Eye (tissue), 1 donor: ENCODE data around the gene GABRE.

ENCODE experiments used
- DNase-seq: peaks from one replicate; pipeline ENCODE4 v3.0.0-alpha.2; 2015

Gene GABRE, protein sequence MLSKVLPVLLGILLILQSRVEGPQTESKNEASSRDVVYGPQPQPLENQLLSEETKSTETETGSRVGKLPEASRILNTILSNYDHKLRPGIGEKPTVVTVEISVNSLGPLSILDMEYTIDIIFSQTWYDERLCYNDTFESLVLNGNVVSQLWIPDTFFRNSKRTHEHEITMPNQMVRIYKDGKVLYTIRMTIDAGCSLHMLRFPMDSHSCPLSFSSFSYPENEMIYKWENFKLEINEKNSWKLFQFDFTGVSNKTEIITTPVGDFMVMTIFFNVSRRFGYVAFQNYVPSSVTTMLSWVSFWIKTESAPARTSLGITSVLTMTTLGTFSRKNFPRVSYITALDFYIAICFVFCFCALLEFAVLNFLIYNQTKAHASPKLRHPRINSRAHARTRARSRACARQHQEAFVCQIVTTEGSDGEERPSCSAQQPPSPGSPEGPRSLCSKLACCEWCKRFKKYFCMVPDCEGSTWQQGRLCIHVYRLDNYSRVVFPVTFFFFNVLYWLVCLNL

DNA sequence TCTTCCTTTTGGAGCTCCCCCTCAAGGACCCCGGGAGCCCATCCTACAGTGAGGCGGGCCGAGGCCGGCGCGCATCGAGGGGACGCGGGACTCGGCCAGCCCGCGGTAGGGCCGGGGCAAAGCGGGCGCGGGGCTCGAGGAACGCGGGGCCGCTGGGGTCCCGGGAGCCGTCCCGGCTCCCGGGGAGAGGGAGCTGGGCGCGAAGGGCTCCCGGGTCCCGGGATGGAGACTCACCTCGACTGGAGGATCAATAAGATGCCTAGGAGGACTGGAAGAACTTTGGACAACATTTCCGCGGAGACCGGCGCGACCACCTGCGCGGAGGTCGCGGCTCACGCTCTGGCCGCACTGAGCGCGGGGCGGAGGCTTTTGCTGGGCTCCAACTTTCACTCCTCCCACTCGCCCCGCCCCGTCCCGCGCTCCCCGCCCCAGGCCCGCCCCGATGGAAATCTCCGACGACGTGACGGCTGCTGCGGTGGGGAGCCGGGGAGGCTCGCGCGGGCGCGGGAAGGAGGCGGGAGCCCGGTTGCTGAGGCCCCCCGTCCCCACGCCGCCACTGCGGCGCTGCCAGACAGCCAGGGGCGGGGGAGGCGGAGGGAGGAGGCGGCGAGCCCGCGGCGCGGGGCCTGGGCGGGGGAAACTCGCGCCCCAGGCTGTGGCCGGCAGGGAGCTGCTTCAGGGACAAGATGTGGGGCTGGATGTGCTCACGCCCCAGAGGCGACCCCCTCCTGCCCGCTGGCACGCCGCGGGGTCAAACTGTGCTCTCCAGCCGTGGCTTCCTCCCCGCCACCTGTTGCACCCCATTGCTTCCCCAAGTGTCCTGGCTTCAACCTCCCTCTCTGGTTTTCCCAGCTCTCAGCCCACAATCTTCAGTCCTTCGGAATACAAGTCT lies at the start of gene GABRE:
Gene GABRE, minus strand, starts transcription at position 341 of the 892 bp plus-strand sequence. Its CDS starts 51 bp downstream, at position 290.
- peak; percentile 77 for DNase-seq

DNA sequence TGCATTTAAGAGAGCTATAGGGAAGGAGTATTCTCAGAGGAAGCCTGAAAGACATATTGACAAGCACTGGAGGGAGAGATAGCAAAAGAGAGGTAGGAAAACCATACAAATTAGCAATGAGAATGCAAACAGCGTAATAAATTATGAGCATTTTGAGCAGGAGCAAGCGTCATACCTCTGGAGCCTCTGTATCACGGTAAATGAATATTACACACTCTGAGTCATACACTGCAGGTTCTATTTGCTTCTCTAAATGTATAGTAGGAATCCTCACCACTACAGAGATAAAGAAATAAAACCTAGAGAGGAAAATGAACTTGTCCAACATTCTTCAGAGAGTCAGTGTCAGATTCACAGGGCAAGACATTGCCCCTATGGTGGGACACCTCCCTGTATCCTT lies 46.4 kb upstream of the GABRE start:
- DNase-seq, result no peak

DNA sequence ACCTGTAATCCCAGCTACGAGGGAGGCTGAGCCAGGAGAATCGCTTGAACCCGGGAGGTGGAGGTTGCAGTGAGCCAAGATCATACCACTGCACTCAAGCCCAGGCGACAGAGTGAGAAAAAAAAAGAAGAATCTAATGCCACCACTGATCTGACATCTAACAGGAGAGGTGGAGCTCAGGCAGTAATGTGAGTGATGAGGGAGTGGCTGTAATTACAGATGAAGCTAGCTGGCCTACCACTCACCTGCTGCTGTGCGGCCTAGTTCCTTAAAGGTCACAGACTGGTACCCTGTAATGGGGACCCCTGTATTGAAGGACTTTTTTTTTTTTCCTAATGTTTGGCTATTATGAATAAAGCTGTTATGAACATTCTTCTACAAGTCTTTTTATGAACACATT lies 25.3 kb upstream of the GABRE start:
- no peak for DNase-seq

DNA sequence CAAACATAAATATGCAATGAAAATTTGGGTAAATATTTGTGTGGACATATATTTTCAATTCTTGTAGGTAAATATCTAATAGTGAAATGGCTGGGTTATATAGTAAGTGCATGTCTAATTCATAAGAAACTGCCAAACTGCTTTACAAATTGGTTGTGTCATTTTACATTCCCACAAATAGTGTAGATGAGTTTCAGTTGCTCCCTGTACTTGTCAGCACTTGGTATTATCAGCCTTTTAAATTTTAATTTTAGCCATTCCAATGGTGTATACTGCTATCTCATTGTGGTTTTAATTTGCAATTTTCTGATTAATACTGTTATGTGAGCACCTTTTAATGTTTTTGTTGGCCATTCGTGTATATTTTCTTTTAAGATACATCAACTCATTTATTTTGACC lies 23.1 kb upstream of the GABRE start:
- DNase-seq, result no peak

DNA sequence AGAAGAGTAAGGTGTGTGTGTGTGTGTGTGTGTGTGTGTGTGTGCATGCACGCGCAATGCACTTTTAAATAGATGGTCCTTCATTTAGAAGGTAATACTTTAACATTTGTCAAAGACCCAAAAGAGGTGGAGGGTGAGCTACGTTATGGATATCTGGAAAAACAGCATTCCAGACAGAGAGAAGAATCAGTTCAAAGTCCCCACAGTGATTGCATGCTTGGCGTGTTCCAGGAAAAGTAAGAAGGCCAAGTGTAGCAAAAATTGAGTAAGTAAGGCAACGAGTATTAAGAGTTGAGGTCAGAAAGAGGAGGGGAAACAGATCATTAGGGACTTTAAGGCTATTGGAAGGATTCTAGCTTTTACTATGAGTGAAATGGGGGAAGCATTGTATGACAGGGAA lies 21.9 kb upstream of the GABRE start:
- no peak for DNase-seq

DNA sequence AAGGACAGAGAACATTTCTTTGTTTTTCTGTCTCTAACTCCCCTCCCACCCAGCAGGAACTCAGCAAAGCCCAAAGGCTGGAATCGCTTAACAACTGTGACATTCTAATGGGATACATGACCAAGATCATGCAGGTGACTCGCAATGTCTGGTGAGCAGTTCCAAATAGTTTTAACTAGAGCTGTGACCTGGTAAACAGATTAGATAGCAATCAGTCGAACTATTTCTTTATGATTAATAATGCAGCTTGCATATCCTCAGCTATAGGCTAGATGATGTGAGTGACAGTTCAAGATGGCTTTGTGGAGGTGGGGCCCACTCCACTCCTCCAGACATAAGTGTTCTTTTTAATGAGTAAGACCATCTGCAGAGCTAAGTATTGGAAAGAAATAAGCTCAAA lies 20.0 kb upstream of the GABRE start:
- DNase-seq, result no peak

DNA sequence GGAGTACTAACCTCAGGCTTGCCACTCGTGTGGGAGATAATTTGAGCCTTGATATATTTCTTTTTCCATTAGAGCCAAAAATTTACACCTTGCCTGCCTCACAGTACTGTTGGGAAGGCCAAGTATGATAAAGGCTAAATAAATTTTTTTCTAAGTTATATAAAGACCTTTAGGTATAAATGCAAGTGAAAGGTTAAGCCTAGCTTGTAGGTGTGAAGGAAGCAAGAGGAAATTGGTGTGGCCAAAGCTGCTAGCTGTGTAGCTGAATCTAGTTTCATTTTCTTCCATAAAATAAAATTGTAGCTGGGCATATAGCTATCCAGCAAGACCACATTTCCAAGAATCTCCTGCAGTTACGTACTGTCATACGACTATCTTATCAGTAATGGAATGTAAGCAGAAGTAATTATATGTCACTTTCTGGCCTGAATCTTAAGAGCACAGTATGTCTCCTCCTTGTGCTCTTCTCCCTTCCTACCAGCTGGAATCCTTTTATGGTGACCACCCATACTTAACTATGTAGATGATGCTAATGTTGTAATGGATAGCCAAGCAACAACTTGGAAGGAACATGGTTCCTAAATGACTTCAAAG lies 14.3 kb upstream of the GABRE start:
- DNase-seq, result no peak

DNA sequence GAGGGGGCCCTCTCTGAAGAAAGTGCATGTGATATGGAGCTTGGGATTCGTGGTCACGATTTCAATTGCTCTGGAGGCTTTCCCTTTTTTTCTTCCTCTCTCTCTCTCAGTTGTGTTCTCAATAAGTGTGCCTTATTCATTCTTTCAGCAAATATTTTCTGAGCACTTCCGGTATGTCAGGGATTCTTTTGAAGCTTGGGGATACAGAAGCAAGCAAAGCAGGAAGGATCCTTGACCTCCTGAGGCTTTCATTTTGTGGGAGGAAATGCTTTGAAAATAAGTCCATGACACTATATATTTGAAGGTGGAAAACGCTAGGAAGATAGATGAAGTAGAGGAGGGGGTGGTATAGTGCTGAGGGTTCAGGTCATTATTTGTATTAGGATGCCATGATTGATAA lies 12.6 kb upstream of the GABRE start:
- no peak for DNase-seq

DNA sequence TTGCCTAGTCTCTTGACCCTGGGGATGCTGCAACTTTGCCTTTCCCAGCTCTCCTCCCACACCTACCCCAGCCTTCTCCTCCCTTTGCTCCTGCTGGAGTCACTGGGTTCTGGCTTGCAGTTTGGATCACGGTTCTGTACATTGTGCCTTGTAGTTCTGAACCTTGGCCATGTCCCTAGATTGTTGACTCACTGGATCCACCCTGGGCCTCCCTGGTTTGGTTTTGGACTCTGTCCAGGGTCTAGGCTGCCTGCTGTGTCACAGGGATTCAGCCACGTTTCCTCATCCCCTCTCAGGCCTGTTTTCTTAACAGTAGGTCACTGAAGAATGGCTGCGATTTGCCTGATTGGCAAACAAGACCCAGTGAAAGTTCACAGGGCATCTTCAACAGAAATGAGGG lies 11.5 kb upstream of the GABRE start:
- DNase-seq, result no peak

DNA sequence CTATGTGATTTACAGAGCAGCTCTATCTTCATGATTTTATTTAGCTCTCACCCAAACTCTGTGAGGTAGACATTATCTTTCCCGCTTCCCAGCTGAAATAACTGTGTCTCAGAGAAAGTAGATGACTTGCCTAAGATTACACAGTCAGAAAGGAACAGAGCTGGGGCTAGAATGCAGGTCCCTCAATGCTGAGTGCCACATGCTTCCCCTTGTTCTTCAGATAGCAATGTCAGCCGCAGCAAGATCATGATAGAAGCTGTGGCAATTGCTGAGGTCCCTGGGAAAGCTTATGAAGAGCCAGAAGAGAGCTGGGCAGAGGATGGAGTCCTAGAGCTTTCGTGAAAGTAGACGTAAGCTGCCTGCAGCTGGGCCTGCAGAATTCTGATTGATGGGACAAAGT lies 11.1 kb upstream of the GABRE start:
- DNase-seq, result no peak

DNA sequence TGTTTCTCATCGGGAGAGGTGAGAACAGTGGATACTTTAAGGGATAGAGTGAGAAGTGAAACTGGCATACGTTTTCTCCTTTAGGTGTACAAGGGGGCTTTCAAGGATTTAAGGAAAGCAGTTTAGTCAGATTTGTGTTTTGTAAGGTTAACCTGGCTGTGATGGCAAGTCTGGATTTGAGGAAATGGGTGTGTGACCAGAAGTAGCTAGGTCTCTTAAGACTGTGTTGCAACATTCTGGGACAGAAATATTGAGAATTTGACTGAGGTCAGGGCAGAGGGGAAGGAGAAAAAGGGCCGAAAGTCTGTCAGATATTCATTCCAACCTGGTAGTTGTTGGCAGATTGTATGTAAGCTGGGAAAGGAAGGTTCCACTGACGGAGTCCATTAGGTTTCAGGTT lies 10.4 kb upstream of the GABRE start:
- no peak for DNase-seq

DNA sequence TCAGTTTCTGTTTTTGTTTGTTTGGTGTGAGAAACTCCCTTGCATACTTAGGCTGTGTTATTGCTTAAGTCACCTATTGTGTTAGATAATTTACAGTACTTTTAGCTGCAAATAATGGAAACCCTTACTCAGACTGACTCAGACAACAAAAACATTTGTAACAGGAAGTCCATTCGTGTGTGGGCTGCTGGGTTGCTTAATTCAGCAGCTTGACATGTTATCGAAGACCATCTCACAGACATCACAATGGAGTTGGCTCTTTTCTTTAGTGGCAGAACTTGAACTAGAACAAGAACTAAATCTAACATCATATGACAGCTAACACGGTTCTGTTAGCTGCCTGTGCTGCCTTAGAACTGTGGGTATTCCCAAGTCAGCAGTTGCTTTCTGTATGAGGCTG lies 9.9 kb upstream of the GABRE start:
- no peak for DNase-seq

DNA sequence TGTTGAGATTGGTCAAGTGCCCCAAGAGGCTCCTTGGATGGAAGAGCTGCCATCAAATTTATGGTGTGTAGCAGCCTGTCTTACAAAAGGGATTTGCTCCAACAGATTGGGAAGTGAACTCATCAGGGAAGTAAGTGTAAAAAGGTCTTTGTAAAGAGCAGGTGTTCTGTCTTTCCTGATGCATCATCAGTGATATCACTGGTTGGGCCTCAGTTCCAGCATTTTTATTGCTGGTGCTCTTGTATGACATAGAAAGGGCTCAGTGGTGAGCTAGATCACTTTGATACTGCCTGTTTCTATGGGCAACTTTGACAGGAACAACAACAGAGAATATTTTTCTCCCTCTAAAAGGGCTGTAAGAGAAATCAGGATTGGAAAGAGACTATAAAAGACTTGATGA lies 8.7 kb upstream of the GABRE start:
- no peak for DNase-seq

DNA sequence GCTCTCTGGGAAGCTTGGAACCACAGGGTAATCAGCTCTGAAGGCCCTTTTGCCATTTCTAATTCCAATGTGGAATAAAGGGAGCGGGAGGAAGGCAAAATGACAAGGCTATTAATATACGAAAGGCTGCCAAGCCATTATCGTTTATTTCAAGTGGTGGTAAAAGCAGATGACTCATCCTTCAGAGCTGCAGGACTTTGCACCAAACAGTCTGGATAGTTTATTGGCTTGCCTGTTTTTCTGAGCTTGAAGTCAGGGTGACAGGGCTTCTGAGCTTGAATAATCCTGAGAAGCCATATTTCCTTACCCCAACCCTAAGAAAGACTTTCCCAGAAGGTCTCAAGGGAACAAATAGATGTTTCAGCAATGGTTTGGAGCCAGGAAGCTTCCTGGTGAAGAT lies 7.7 kb upstream of the GABRE start:
- DNase-seq, result no peak

DNA sequence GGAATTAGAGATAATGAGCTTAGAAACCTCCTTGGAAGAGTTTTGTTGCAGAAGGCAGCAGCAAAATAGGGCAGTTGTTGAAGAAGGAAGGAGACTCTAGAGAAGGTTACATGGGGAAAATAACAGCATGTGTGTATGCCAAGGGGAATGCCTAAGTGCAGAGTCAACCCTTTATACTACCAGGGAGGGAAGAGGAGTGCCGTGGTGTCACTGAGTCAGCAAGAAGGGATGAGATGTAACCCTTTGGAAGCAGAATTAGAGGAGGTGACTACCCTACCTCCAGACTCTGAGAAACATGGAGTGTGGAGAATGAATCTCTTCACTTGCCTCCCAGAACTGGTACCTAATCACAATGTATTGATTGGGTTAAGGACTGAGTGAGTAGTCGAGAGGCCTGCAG lies 6.7 kb upstream of the GABRE start:
- DNase-seq, result no peak

DNA sequence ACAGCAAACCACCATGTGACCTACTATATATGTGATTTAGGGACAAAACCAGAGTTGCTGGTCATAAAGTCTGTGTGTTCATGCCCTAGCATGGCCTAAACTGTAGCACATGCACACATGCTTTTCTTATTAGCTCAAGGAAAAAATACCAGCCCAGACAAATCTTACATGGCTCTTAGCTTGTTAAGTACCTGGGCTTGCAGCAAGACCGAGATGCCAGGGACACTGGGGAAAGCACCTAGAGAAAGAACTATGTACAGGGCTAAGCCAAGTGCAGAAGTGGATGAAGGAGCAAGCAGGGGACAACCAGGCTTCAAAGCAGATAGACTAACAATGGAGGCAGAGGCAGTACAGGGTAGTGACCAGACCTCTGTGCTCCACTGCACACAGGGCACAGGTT lies 3.4 kb upstream of the GABRE start:
- DNase-seq, result no peak

DNA sequence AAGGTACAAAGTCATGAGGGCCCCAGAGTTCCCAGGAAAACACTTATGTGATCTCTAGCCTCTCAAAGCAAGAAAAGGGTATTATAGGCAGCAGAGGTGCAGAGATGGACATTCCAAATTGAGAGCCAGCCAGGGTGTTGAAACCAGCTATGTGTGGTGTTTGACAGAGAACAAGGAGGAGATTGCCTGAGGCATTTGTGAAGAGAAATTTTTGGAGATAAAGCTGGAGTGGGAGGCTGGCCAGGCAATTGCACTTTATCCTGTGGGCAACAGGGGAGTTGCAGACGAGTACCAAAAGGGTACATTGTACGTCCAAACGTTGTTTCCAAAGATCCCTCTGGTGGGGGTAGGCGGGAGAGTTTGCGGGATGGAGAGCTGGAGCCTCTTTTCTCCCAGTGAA lies 2.5 kb upstream of the GABRE start:
- no peak for DNase-seq

DNA sequence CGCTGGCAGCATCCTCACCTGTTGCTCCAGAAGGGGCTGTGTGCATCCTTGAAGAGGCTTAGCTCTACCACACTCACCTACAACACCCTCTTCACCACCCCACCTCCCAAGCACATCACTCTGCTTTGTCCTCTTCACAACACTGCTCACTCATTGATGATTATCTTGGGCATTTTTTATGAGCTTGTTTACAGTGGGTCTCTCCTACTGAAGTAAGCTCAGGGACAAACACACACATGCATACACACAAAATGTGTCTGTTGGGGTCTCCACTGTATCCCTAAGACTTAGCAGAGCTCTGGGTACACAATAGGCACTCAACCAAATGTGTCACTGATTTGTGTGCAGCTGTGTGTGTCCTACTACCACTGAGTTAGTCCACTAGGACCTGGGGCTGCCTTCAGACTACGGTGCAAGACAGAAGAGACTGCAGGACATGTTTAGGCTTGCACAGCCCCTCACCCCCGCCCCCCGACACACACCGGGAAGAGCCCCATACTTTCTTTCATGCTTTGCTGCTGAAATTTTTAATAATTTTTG lies 1.3 kb upstream of the GABRE start:
- DNase-seq, result peak; percentile 2

DNA sequence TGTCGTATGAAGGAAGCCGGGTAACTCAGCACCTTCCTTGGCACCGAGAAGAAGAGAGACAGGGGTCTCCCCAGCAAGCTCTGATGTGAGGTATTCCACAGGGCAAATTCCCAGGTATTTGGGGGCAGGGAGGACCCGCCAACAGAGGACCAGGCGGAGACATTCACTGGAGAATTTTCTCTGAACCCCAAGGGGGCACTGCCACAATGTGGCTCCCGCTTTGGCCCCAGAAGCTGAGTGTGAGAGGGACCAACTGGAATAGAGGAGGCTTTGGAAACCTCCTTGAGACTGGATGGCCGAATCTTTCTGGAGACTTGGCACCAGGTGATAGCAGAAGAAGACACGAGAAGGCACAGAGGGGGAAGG lies 735 bp upstream of the GABRE start:
- no peak for DNase-seq

DNA sequence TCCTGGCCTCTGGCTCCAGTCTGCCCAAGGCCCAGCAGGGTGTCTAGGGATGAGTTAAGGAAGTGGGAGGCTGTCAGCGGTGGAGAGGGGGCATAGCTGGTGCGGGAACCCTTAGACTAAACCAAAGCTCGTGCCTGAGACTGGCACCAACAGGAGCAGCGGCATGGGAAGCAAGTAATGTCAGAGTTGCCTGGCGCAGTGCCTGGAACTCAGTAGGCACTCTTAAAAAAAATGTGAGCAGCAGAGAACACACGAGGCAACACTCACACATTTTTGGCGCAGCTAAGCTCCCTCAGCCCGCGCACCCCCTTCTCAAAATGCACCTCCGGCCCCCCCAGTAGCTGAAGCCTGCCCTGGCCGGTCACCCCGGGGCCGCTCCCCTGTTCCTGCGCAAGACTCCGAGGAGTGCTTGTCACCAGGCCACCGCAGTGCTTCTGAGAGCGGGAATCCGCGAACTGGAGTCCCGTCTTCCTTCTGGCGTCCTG lies 583 bp downstream of the GABRE start:
- peak; percentile 42 for DNase-seq

DNA sequence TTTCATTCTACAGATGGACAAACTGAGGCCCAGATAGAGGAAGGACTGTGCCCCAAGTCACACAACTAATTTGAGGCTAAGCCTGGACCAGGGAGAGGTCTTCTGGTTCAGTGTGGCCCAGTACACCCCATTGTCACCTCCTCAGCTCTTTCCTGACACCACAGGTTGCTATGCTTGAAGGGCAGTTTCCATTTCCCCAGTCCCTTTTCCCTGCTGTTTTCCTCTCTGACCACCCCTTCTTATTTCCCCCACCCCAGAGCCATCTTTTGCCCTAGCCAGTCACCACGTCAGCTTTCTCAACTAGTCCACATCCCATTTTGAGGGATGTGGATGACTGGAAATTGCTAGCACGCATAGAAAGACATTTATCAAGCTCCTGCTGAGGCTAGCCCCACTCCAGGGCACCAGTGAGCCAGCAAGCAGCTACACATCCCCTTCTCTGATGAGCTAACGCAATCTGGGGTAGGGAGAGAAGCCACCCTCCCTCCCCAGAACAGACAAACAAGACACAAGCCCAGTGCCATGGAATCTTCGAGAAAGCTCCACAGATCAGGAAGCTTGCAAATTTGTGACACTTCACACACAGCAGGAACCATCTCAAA lies 1.3 kb downstream of the GABRE start:
- peak; percentile 2 for DNase-seq

DNA sequence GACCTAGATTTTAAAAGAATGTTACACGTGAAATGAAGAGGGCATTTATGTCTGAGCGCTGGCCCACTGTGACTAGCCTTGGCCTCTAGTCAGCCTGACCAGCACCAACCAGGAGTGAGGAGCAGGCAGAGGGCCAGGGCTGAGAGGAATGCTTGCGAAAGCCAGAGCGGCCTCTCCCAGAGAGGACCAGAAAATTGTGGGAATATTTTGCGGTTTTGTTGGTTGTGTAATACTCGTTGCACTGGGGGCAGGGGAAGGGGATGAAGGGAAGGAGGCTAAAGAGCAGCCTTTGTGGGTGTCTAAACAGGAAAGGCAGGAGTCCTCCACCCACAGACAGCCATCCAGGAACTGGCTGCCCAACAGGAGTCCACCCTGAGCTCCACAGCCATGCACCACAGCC lies 3.8 kb downstream of the GABRE start:
- DNase-seq, result peak; percentile 6

DNA sequence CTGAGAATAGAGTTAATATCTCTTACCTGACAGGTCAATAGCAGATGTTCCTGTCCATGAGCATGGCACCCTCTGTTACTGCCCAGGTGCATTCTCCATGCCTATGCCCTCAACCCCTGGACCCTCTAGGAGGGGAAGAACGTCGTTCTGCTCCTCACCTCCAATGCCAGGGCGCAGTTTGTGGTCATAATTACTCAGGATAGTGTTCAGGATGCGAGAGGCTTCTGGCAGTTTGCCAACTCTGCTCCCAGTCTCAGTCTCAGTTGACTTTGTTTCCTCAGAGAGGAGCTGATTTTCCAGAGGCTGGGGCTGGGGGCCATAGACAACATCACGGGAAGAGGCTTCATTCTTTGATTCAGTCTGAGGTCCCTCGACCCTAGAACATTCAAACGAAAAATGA lies 4.4 kb downstream of the GABRE start:
- no peak for DNase-seq
